GF-D8 (cell line): Measurements from ENCODE around the gene CLEC5A.
"Not testable (repeated sequence)": the region's sequence is repeated elsewhere in the genome, so short reads cannot be mapped to it uniquely, and the experiment has no call there.

Experiments
- DNase-seq: peaks from one replicate; lab custom pipeline; 2025; lab: John Stamatoyannopoulos, UW

CLEC5A gene

DNA sequence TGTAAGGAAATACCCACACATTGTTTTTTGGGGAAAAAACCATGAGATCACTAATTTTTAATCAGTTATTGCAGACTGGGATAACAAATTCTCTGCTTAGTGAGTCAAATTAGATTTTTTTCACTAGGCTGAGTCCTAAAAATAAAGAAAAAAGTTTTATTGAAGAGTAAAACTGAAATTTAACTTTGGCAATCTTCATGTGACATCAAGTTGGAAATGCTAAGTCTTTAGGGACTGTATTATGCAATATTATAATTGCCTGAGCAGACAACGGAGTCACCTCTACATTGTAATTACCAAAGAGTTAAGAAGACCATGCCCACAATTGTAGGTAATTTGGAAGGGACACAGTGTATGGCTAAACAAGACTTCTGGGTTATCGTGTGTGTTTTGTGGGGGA lies 2.2 kb upstream of the CLEC5A start:
- DNase-seq: no peak

GRCh38 chr7:141945356-141945755 lies 1.4 kb downstream of the CLEC5A start:
- peak; percentile 92 for DNase-seq

DNA sequence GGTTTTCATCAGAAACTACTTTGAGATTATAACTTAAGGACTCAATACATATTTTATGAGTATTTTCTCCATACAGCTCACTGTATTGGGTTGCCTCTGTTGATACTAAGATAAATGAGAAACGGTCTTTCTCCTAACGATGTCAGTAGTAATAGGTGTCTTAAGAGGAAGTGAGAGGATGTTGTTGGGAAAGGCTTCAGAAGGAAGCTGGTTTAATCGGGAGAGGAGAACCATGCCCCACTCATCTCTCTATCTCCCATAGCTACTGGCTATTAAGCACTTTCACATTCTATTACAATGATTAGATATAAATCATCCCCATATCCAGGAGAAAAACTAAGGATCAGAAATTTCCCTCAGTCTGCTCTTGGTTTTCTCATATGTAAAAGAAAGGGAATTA lies 2.0 kb downstream of the CLEC5A start:
- DNase-seq: peak; percentile 34

DNA sequence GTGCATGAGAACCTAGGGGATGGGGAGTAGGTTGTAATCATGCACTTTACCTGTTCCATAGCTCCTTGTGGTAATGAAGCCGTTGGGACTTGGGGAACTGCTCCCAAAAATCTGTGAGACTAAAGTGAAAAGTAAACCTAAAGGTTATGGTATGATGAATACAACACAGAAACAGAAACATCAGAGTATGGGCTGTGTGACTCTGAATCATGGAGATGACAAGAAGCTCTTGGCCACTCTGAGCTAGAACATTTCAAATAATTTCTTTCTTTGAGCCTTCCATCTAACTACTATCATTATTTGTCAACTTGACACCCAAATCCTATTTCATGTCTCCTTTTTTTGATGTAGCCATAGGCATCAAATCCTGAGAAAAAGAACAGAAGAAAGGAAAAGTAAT lies 2.9 kb downstream of the CLEC5A start:
- no peak for DNase-seq

DNA sequence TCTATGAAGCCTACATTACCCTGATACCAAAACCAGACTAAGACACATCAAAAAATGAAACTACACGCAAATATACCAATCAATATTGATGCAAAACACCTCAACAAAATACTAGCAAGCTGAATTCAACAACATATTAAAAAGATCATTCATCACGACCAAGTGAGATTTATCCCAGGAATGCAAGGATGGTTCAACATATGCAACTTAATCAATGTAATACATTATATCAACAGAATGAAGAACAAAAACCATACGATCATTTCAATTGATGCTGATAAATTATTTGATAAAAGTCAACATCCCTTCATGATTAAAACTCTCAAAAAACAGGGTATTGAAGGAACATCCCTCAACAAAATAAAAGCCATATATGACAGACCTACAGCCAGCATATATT lies 5.7 kb downstream of the CLEC5A start:
- DNase-seq: no peak

- DNase-seq: no peak
These were observed 16.6 kb downstream of the CLEC5A start for GRCh38 chr7:141930211-141930610.

- peak; percentile 57 for DNase-seq
These were observed 18.0 kb downstream of the CLEC5A start for GRCh38 chr7:141928845-141929195.

DNA sequence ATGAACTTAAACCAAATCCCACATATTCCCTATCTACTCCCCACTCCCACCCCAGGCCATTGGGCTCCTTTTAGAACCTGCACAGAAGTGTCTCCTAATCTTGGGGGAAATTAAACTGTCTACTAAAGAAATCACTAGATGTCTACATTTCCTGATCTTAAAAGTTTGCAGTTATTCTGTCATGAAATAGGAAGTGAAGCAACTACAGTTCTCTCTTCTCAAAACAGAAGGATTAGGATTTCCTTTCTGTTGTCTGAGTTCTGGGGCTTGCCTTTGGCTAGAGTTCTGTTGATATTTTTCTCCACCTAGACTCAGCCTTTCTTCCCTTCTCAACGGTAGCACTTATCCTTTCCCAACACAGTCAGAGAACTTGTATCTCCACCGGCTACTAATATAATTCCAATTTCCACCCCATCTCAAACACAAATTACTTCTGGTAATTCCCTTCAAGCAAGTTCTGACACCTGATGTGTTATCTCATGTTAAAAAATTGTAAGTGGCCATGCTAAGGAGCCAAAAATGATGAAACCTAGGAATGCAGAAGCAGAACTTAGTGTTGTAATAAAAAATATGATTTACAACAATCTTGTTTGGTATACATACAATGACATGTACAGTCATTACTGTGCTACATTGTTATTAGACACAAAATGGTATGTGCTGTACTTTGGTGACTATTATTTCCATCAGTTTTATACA lies 18.5 kb downstream of the CLEC5A start:
- DNase-seq: peak; percentile 92

DNA sequence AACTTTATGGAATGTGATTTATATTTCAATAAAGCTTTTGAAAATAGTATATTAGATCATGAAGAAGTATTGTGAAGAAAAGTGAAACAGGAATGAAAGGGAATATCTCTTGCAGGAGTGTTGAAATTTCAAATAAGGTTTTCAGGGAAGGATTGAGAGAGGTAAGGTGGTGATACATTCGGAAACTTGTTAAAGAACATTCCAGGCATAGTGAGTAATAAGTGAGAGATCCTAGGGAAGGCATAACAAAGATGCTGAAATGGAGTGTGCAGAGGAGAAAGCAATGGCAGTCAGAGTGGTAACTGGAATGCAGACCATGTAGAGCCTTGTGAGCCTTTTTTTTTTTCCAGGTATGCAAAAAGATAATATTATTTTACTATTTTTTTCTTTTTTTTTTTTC lies 26.5 kb downstream of the CLEC5A start:
- DNase-seq: no peak

DNA sequence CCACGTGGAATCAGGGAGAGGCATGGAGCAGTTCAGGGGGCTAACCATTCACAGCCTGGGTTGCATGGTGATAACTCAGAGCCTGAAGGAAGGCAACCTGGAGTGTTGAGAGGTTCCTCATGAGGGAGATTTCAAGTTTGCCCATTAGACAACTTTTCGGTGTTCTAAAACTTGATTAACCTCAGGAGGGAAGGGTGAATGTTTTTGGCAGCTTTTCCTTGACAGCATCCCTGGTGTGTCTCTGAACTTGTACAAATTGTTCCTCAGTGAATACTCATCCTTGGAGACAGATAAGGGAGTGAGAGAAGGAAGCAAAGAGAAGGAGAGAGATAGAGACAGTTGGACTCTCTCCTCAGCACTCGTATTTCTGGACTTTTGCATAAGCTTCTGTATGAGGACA lies 30.7 kb downstream of the CLEC5A start, which contains the start of gene OR9A4:
OR9A4 (plus strand) TSS at position 301 of the 400 bp plus-strand sequence. CDS start 2,477 bp downstream, outside the sequence.
- DNase-seq: no peak

DNA sequence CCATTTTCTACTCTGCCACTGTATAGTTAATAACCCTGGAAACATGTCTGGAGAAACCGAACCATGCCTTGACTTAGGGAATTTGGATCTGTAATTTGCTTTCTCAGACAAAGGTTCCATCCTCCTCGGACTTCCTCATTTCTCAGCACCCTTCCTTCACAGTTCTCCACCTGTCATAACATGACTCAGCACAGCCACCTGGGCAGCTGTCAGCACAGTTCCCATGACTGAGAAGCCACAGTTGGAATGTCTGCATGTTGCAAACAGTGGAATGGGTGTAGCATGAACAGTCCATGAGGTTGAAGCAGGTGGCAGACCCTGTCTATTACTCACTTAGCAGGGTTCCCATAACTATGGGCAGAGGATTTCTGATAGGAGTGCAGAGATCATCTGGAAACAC lies 31.2 kb downstream of the CLEC5A start:
- DNase-seq: peak; percentile 22

DNA sequence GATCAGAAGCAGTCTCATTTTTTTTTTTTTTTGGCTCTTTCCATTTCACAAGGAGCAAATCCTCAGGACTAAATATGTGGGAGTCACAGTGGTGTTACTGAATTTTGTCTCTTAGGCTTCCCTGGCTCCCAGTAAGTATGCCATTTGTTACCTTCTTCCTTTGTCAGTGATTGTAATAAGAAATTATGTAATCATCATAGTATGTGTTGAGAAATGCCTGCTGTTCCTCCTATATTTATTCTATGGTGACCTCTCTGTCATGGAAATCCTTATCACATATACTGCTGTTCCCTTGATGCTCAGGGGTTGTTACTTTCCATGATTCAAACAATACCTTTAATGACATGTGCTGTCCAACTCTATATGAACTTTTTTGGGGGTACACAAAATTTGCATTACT lies 35.4 kb downstream of the CLEC5A start:
- peak; percentile 17 for DNase-seq

GRCh38 chr7:141906285-141906684 lies 40.5 kb downstream of the CLEC5A start:
- no peak for DNase-seq

- not testable (repeated sequence) for DNase-seq
These were observed 47.4 kb downstream of the CLEC5A start for GRCh38 chr7:141899366-141899765.

DNA sequence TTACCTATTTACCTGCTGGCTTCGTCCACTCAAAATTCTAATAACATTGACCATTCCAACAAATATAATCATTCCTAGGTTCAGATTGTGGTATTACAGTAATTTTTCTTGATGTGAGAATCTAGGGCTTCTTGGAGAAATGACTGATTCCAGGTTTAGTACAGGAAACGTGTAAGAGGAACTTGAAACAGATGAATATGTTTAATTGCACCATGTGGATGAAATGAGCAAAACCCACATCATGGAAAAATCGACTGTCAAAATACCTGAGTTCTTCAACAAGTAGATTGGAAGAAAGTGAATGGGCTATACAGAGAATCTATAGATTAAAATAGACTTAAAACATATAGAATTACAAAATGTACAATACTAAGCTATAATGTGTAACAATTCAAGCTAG lies 55.4 kb downstream of the CLEC5A start:
- peak; percentile 33 for DNase-seq

- DNase-seq: no peak
These were observed 57.5 kb downstream of the CLEC5A start for GRCh38 chr7:141889321-141889720.

DNA sequence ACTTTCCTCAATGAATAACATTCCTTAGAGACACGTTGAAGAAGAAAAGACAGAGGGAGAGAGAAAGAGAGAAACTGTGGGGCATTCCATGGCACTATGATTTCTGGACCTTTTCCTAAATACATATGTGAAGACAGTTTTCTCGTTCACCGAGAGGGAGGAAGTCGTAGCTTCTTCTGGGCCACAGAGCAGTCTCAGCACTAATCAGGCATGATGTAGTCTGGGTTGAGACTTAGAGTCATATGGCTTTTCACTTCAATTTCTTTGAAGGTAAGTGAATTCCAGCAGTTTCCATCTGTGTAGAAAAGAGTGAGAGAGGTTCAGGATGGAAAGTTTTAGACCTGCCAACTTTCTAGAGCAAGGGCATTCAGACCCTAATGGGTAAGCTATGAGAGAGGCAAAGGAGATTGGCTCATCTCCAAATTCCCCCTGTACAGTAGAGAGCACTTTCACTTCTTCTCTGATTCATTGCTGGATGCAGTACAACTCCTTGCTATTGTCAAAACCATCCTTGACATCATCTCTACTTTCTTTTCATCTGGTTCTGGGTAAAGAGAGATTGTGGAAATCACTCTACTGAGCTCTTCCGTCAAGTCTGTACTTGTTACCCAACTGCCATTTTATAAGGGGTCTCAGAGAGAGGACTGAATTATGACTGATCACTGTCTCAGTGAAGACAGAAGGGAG lies 62.1 kb downstream of the CLEC5A start:
- DNase-seq: no peak

- no peak for DNase-seq
These were observed 65.8 kb downstream of the CLEC5A start for GRCh38 chr7:141880960-141881359.

GRCh38 chr7:141877365-141877764 lies 69.4 kb downstream of the CLEC5A start:
- no peak for DNase-seq
